Measurements from ENCODE around the gene AGAP2.
"Not testable (repeated sequence)": the region's sequence is repeated elsewhere in the genome, so short reads cannot be mapped to it uniquely, and the experiment has no call there.

The AGAP2 gene

GRCh38 chr12:57692500-57692899 lies 46.0 kb downstream of the AGAP2 start:
- FAIRE-seq = no peak

- no peak for FAIRE-seq
These were observed 49.6 kb downstream of the AGAP2 start for GRCh38 chr12:57688931-57689330.

- no peak for FAIRE-seq
These were observed 50.7 kb downstream of the AGAP2 start for GRCh38 chr12:57687862-57688261.

DNA sequence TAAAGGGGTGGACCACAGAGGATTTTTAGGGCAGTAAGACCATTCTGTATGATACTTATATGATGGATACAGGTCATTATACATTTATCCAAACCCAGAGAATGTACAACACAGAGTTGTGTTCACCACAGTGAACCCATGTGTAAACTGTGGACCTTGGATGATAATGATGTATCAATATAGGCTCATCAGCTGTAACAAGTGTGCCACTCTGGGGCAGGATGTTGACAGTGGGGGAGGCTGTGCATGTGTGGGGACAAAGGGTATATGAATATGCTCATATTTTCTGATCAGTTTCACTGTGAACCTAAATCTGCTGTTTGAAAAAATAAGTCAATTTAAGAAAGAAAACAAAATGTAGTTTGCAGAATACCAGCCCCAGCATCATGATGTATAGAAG lies 58.8 kb downstream of the AGAP2 start:
- no peak for FAIRE-seq

GRCh38 chr12:57677947-57678346 lies 60.6 kb downstream of the AGAP2 start:
- FAIRE-seq = not testable (repeated sequence)

DNA sequence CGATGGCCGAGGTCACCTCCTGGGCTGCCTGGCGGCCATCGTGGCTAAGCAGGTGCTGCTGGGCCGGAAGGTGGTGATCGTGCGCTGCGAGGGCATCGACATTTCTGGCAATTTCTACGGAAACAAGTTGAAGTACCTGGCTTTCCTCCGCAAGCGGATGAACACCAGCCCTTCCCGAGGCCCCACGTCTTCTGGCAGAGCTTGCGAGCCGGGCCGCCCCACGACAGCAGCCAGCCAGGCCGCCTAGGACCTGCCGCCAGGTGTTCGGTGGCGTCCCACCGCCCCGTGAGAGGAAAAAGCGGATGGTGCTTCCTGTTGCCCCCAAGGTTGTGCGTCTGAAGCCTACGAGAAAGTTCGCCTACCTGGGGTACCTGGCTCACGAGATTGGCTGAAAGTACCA lies 63.9 kb downstream of the AGAP2 start:
- FAIRE-seq = no peak
